Amniotic epithelial cell (primary cell): ENCODE results near the gene CPXM1.

Experiments used
- DNase-seq: peaks from one replicate; pipeline ENCODE4 v3.0.0-alpha.2; 2010; ENCODE audit warnings: low read depth

Gene CPXM1

GRCh38 chr20:2763186-2763585 is 37.2 kb downstream of the CPXM1 start:
- DNase-seq: no peak

GRCh38 chr20:2762578-2763131 is 37.8 kb downstream of the CPXM1 start:
- DNase-seq: no peak

- DNase-seq: no peak
Measured at GRCh38 chr20:2761885-2762284, 38.5 kb downstream of the CPXM1 start.

GRCh38 chr20:2760952-2761305 is 39.5 kb downstream of the CPXM1 start:
- DNase-seq: no peak

- no peak for DNase-seq
Measured at GRCh38 chr20:2760297-2760951, 40.0 kb downstream of the CPXM1 start.

GRCh38 chr20:2759603-2760296 is 40.7 kb downstream of the CPXM1 start:
- no peak for DNase-seq

- no peak for DNase-seq
Measured at GRCh38 chr20:2759143-2759542, 41.3 kb downstream of the CPXM1 start.

GRCh38 chr20:2757969-2758368 is 42.5 kb downstream of the CPXM1 start:
- no peak for DNase-seq

GRCh38 chr20:2757001-2757400 is 43.4 kb downstream of the CPXM1 start:
- DNase-seq: no peak

GRCh38 chr20:2756056-2756611 is 44.3 kb downstream of the CPXM1 start:
- peak; percentile 48 for DNase-seq

- DNase-seq: no peak
Measured at GRCh38 chr20:2755451-2756055, 44.9 kb downstream of the CPXM1 start.

GRCh38 chr20:2754424-2754823 is 46.0 kb downstream of the CPXM1 start:
- DNase-seq: no peak

GRCh38 chr20:2753461-2754040 is 46.9 kb downstream of the CPXM1 start:
- no peak for DNase-seq

- peak; percentile 14 for DNase-seq
Measured at GRCh38 chr20:2752567-2753460, 47.6 kb downstream of the CPXM1 start.

GRCh38 chr20:2751878-2752566 is 48.4 kb downstream of the CPXM1 start:
- DNase-seq: no peak

GRCh38 chr20:2751347-2751877 is 49.0 kb downstream of the CPXM1 start:
- no peak for DNase-seq

GRCh38 chr20:2750491-2751251 is 49.8 kb downstream of the CPXM1 start:
- DNase-seq: peak; percentile 66

GRCh38 chr20:2749951-2750490 is 50.4 kb downstream of the CPXM1 start:
- no peak for DNase-seq

- DNase-seq: no peak
Measured at GRCh38 chr20:2749343-2749950, 51.0 kb downstream of the CPXM1 start.
